ENCODE data around the gene IL34.

Gene IL34

DNA sequence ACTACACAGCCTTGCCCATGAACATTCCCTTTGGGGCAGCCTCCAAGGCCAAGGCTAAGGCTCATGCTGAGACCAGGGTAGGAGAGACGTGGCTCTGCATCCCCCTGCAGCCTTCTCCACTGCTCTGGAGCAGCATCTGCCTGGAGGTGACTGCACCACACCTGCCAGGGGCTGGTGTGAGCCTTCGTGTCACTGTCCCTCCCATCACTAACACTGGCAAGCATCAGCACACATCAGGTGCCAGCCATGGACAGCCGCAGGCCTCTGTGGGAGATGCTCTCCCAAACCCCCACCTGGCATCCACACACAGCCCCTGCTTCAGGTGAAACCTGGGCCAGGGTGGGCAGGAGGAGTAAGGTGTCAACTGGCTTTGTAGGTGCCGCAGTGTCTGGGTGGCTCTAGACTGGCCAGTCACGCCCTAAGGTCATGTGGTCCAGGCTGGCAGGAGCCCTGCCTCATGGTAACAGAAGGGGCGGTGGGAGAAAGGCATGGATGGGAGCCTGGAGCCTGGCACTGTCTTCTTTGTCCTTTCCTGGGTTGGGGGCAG, 57.5 kb downstream of the IL34 start:
- DNase-seq: no peak

DNA sequence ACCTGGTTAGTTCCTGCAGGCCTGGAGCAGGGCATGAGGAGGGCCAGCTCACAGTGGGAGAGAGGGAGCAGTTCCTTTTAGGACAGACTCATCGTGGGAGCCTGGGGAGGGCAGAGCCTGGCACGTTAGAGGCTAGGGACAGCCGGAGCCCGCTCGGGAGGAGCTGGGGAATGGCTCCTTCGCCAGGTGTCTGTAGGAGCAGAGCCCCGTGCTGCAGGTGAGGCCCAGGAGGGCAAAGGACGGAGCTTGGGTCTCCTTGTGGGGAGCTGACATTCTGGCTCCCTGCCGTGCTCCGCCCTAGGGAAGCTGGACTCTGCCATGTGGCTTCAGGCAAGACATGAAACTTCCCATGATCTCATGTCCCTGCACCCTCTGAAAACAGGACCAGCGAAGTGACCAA, 58.2 kb downstream of the IL34 start:
- DNase-seq: no peak

GRCh38 chr16:70705056-70705455, 58.7 kb downstream of the IL34 start:
- no peak for DNase-seq

DNA sequence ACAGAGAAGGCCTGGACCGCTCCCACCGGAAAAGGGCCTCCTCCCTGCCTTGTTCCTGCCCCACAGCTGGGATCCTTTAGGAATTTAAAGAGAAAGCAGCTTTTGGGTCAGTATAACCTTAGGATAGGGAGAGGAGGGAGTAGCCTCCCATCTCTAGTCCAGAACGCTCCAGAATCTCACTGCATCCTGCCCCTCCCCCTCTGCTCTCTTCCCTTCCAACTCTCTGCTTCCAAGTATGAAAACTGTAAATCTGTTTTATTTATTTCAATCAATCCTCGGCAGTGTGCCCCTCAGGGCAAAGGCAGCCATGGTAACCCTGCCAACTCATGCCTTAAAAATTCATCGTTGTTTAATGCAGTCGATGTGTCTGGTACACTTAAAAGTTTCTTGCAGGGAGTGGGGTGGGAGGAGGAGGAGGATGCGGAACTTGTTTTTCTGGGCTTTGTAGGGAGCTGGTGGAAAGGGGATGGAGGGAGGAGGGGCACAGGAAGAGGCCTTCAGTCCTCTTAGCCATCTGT, 60.6 kb downstream of the IL34 start:
- no peak for DNase-seq

GRCh38 chr16:70708366-70709246, 62.2 kb downstream of the IL34 start:
- no peak for DNase-seq

GRCh38 chr16:70709457-70709856, 63.1 kb downstream of the IL34 start:
- no peak for DNase-seq

GRCh38 chr16:70709942-70710341, 63.6 kb downstream of the IL34 start:
- DNase-seq: no peak
